NB4 (cell line): ENCODE results near the gene GIMAP2.

ENCODE experiments used
- DNase-seq: peaks from one replicate; pipeline ENCODE4 v3.0.0; 2010; ENCODE audit warnings: low read depth
- H3K4me3 ChIP-seq: one replicate; pipeline ENCODE4 v1.5.1; 2011; ENCODE audit warnings: mild to moderate bottlenecking, low read depth, low read length, moderate library complexity
- CTCF ChIP-seq: IDR thresholded peaks from one replicate; pipeline ENCODE4 v1.5.1; 2012; ENCODE audit warnings: low read depth, low read length
- MYC ChIP-seq: IDR thresholded peaks from 2 replicates; pipeline ENCODE4 v1.6.1; 2011; ENCODE audit warnings: low read depth, low read length
- POLR2A ChIP-seq: IDR thresholded peaks from 2 replicates; pipeline ENCODE4 v1.6.1; 2011; ENCODE audit warnings: mild to moderate bottlenecking; ENCODE audit not compliant: insufficient read length; ENCODE audit errors: extremely low read depth
- TF ChIP-seq, protein P1 (sequence below): IDR thresholded peaks from 2 replicates; pipeline ENCODE4 v1.6.1; 2011; ENCODE audit warnings: low read depth, low read length

Gene GIMAP2

GRCh38 chr7:150716368-150716767 is 30.9 kb downstream of the GIMAP2 start, which contains the start of gene GIMAP1:
Gene GIMAP1 (plus strand): TSS chr7:150716613. CDS start chr7:150719048, 2,435 bp downstream.
- DNase-seq = peak; percentile 84
- H3K4me3 ChIP-seq = peak within 1 kb of the TSS; percentile 29
- TF ChIP-seq CTCF (no peak), POLR2A (no peak), MYC (0 out of 2 replicates have a peak, but pooled peaks have one; percentile 6)
- TF ChIP-seq, protein P1, sequence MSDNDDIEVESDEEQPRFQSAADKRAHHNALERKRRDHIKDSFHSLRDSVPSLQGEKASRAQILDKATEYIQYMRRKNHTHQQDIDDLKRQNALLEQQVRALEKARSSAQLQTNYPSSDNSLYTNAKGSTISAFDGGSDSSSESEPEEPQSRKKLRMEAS = no peak; the same call in 1 of the 2 replicates

DNA sequence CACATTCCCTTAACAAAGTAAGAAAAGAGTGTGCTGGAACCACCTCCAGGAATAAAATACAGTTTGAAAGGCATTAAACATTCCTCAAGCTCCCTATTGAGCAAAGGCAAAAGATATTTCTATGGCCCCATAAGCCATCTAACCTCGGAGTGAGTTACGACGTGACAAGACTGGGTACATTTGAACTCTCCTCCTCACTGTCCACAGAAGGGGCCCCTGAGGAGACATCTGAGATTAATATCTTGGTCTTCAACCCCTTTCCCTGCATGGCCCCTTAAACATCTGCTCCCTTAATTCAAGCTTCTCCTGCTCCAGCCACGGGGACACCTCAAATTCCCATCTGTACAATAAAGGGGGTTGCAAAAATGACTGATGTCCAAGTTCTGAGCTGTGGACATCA is 31.4 kb downstream of the GIMAP2 start:
- no peak for DNase-seq
- TF ChIP-seq, protein P1 = no peak
- TF ChIP-seq POLR2A (no peak), CTCF (no peak), MYC (no peak)
- H3K4me3 ChIP-seq = peak overlapping the region; percentile 29

DNA sequence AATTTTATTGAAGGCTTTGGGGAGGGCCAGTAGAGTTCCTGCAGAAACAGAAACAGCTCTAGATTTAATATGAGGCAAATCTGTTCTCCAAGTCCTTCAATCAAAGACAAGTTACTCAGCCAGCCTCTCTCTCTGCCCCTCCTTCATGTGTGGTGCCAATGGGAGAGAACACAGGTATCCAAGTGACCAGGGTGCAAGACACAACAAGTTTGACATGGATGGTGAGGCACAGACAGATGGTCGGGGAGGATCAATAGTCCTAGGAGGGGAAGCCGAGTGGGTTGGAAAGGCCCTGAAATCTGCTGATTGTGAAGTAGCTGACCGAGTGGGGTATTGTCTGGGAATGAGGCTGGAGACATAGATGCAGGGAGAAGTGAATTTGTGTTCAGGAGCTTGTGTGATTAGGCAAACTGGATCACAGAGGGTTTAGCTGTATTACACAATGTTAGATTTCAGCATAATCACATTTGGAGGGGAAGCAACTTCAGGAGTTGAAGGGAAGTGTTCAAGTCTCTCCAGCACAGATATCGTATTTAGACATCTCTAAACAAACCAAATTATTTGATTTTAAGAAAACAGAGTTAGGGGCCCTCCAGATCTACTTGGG is 32.4 kb downstream of the GIMAP2 start:
- TF ChIP-seq, protein P1 = no peak
- TF ChIP-seq MYC = no peak
- TF ChIP-seq CTCF = no peak
- no peak for TF ChIP-seq POLR2A
- DNase-seq = peak; percentile 45
- H3K4me3 ChIP-seq = no peak overlapping the region

- no peak for DNase-seq
- H3K4me3 ChIP-seq = no peak overlapping the region
- TF ChIP-seq, protein P1 = no peak
- TF ChIP-seq CTCF = no peak
- TF ChIP-seq MYC = no peak
- TF ChIP-seq POLR2A = no peak
These were observed 33.9 kb downstream of the GIMAP2 start for GRCh38 chr7:150719436-150719835.

GRCh38 chr7:150719960-150720891 is 34.7 kb downstream of the GIMAP2 start:
- no peak overlapping the region for H3K4me3 ChIP-seq
- no peak for DNase-seq
- TF ChIP-seq CTCF = no peak
- no peak for TF ChIP-seq POLR2A
- TF ChIP-seq, protein P1 = no peak
- no peak for TF ChIP-seq MYC
